GM18858 (cell line): ENCODE results near the gene POLR2L.

Experiments used
- ATAC-seq: cut with Tn5 transposase; IDR thresholded peaks from one replicate; pipeline ENCODE4 v1.9.1; 2021; ENCODE audit not compliant: unreplicated experiment

POLR2L gene

GRCh38 chr11:855796-856195, 13.5 kb upstream of the POLR2L start:
- ATAC-seq = no peak

- ATAC-seq = no peak
Measured at GRCh38 chr11:855330-855674, 13.0 kb upstream of the POLR2L start.

GRCh38 chr11:854601-855329, 12.4 kb upstream of the POLR2L start:
- no peak for ATAC-seq

- no peak for ATAC-seq
Measured at GRCh38 chr11:853682-854448, 11.5 kb upstream of the POLR2L start.

- ATAC-seq = no peak
Measured at GRCh38 chr11:852762-853161, 10.4 kb upstream of the POLR2L start.

GRCh38 chr11:850775-851763, 8.7 kb upstream of the POLR2L start:
- no peak for ATAC-seq

GRCh38 chr11:849951-850774, 7.8 kb upstream of the POLR2L start:
- no peak for ATAC-seq

GRCh38 chr11:849104-849824, 6.9 kb upstream of the POLR2L start:
- ATAC-seq = no peak

- ATAC-seq = no peak
Measured at GRCh38 chr11:848380-848931, 6.1 kb upstream of the POLR2L start.

GRCh38 chr11:847876-848275, 5.5 kb upstream of the POLR2L start:
- no peak for ATAC-seq

GRCh38 chr11:846496-847098, 4.3 kb upstream of the POLR2L start:
- no peak for ATAC-seq

GRCh38 chr11:845872-846495, 3.7 kb upstream of the POLR2L start:
- no peak for ATAC-seq

GRCh38 chr11:844693-845644, 2.6 kb upstream of the POLR2L start:
- no peak for ATAC-seq

- no peak for ATAC-seq
Measured at GRCh38 chr11:843818-844692, 1.7 kb upstream of the POLR2L start.

GRCh38 chr11:843086-843734, 881 bp upstream of the POLR2L start:
- ATAC-seq = no peak

- no peak for ATAC-seq
Measured at GRCh38 chr11:841981-842369, 354 bp downstream of the POLR2L start.
